Mammary epithelial cell (primary cell): Measurements from ENCODE around the gene RUNX2.

Source experiments
- EZH2 ChIP-seq: IDR thresholded peaks from 2 replicates; pipeline ENCODE4 v1.6.1; 2012; ENCODE audit warnings: low read length, inconsistent platforms, borderline replicate concordance
- TF ChIP-seq, protein P1 (sequence below), 2 donors: IDR thresholded peaks in 1 of 2; conservative IDR thresholded peaks in 1 of 2; 2 replicates each; pipeline ENCODE4 v1.5.1; 2011 to 2012; ENCODE audit warnings: inconsistent platforms in 2 of 2, low read length in 2 of 2, mild to moderate bottlenecking in 2 of 2, control low read depth in 1 of 2, low read depth in 1 of 2; ENCODE audit not compliant: insufficient read depth in 1 of 2; ENCODE audit errors: extremely low read depth in 1 of 2

DNA sequence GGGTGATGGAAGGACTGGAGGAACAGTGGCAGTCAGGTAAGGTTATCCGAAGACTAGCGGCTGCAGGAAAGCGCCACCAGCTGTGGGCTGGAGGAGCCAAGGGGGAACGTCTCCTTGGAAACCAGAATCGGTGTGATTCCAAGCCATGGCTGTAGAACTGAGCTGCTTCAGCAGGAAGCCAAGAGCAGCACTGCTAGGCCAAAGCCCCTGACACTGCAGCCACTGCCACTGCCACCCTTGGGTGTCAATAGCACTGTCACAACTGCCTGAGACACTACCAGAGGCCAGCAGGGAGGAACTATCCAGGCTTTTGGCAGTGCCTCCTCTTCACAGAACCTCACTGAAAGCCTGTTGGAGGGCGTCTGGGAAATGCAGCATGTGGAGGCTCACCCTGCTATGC, 339.2 kb downstream of the RUNX2 start:
- TF ChIP-seq, protein P1, sequence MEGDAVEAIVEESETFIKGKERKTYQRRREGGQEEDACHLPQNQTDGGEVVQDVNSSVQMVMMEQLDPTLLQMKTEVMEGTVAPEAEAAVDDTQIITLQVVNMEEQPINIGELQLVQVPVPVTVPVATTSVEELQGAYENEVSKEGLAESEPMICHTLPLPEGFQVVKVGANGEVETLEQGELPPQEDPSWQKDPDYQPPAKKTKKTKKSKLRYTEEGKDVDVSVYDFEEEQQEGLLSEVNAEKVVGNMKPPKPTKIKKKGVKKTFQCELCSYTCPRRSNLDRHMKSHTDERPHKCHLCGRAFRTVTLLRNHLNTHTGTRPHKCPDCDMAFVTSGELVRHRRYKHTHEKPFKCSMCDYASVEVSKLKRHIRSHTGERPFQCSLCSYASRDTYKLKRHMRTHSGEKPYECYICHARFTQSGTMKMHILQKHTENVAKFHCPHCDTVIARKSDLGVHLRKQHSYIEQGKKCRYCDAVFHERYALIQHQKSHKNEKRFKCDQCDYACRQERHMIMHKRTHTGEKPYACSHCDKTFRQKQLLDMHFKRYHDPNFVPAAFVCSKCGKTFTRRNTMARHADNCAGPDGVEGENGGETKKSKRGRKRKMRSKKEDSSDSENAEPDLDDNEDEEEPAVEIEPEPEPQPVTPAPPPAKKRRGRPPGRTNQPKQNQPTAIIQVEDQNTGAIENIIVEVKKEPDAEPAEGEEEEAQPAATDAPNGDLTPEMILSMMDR (conservative IDR thresholded peaks at IDR 0.05 in 1 of 2, IDR thresholded peaks at IDR 0.05 in 1 of 2; ENCODE audit: extremely low read depth in 1 of 2, insufficient read depth in 1 of 2, low read depth in 1 of 2, low read length in 2 of 2): no peak
- no peak for TF ChIP-seq EZH2
